ENCODE measurements around the gene BMERB1. TPM values are rescaled to one million over a fixed set of nuclear protein-coding genes. Genes with fewer than 3 reads are reported as not detected.

Gene BMERB1
- total RNA-seq, 4 donors from 2014 or later, result 7.0 to 47.9 (median 15.0) TPM

DNA sequence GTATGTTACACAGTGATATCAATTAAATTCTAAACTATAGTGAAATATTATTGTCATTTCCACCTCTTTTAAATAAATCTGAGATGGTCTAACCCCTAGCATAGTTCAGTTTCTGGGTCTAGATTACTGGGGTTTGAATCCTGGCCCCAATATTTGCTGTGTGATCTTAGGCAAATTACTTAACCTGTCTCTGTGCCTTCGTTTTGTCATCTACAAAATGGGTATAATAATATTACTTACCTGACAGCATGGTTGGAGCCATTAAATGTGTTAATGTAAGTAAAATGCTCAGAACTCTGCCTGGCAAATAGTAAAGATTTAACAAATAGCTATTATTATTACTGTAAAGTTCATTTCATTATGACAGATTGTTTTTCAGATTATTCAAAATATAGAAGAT is 52.3 kb downstream of the BMERB1 start:
- no peaks in the 10 kb centered on the region for H3K9me3 ChIP-seq
- H3K36me3 ChIP-seq, result no peaks in the 10 kb centered on the region
- H3K4me1 ChIP-seq, result peaks cover 0 to 10% (median 0%) of the 10 kb centered on the region in 4 donors
- H3K27ac ChIP-seq, result no peak overlapping the region
- H3K27me3 ChIP-seq, result no peaks in the 10 kb centered on the region
- DNase-seq, result no peak
- no peak overlapping the region for H3K4me3 ChIP-seq
- TF ChIP-seq, protein P1, sequence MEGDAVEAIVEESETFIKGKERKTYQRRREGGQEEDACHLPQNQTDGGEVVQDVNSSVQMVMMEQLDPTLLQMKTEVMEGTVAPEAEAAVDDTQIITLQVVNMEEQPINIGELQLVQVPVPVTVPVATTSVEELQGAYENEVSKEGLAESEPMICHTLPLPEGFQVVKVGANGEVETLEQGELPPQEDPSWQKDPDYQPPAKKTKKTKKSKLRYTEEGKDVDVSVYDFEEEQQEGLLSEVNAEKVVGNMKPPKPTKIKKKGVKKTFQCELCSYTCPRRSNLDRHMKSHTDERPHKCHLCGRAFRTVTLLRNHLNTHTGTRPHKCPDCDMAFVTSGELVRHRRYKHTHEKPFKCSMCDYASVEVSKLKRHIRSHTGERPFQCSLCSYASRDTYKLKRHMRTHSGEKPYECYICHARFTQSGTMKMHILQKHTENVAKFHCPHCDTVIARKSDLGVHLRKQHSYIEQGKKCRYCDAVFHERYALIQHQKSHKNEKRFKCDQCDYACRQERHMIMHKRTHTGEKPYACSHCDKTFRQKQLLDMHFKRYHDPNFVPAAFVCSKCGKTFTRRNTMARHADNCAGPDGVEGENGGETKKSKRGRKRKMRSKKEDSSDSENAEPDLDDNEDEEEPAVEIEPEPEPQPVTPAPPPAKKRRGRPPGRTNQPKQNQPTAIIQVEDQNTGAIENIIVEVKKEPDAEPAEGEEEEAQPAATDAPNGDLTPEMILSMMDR (IDR thresholded peaks at IDR 0.05), result no peak
- no peak for TF ChIP-seq POLR2A (IDR thresholded peaks at IDR 0.05)

- Histone ChIP-seq H3K27me3 (no peaks in the 10 kb centered on the region), H3K4me3 (no peak overlapping the region), H3K36me3 (no peaks in the 10 kb centered on the region), H3K9me3 (no peaks in the 10 kb centered on the region), H3K27ac (no peak overlapping the region), H3K4me1 (peaks cover 0 to 4% (median 0%) of the 10 kb centered on the region in 4 donors)
- DNase-seq, result peak in 1 of 3 donors; percentile 36
- TF ChIP-seq POLR2A (IDR thresholded peaks at IDR 0.05), result no peak
- TF ChIP-seq, protein P1 (IDR thresholded peaks at IDR 0.05), result no peak
Measured at GRCh38 chr16:15487336-15488284, 53.2 kb downstream of the BMERB1 start.

DNA sequence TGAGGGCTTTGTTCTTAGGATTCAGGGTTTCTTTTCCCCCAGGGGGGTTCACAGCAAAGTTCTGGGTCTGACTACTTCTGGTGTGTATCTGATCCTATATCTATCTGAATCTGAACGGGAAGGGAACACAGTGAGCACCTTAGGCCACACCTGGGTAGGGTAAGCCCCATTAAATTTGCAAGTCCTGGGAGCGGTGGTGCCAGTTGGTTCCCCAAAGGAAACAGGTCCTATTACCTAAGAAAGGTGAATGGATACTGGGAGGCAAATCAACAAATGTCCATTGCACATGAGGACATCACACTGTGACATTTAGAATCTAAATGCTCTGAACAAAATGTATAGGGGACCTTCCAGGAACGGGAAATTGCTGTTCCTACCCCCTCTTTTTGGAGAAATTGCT is 54.6 kb downstream of the BMERB1 start:
- peak overlapping the region in 3 of 4 donors; percentile 6 to 69 (median 59) for H3K27ac ChIP-seq
- H3K9me3 ChIP-seq, result no peaks in the 10 kb centered on the region
- peaks cover 0 to 13% (median 0%) of the 10 kb centered on the region in 4 donors for H3K4me1 ChIP-seq
- no peaks in the 10 kb centered on the region for H3K36me3 ChIP-seq
- H3K4me3 ChIP-seq, result no peak overlapping the region
- no peaks in the 10 kb centered on the region for H3K27me3 ChIP-seq
- TF ChIP-seq, protein P1 (IDR thresholded peaks at IDR 0.05), result no peak
- no peak for TF ChIP-seq POLR2A (IDR thresholded peaks at IDR 0.05)
- DNase-seq, result peak in 1 of 3 donors; percentile 6

DNA sequence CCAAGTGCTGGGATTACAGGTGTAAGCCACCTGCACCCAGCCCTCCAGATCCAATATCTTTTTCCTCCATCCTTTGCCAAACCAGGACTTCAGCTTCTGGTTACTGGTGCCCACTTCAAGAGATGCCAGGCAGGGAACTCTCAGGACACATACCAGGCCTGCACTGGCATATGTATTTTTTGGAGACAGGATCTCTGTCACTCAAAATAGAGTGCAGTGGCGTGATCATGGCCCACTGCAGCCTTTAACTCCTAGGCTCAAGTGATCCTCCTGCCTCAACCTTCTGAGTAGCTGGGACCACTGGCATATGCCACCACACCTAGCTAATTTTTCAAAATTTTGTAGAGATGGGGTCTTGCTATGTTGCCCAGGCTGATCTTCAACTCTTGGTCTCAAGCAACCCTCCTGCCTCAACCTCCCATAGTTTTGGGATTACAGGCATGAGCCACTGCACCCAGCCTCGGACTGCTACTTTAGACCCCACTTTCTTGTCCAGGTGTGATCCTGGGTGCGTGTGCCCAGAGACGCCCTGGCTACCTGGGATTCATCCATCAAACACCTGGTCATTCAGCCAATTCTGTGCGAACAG is 55.8 kb downstream of the BMERB1 start:
- Histone ChIP-seq H3K27me3 (no peaks in the 10 kb centered on the region), H3K4me3 (no peak overlapping the region), H3K27ac (peak overlapping the region; percentile 6 to 74 (median 41)), H3K36me3 (no peaks in the 10 kb centered on the region), H3K4me1 (peaks cover 0 to 13% (median 0%) of the 10 kb centered on the region in 4 donors), H3K9me3 (no peaks in the 10 kb centered on the region)
- peak in 1 of 3 donors; percentile 31 for DNase-seq
- TF ChIP-seq POLR2A (IDR thresholded peaks at IDR 0.05), result no peak

DNA sequence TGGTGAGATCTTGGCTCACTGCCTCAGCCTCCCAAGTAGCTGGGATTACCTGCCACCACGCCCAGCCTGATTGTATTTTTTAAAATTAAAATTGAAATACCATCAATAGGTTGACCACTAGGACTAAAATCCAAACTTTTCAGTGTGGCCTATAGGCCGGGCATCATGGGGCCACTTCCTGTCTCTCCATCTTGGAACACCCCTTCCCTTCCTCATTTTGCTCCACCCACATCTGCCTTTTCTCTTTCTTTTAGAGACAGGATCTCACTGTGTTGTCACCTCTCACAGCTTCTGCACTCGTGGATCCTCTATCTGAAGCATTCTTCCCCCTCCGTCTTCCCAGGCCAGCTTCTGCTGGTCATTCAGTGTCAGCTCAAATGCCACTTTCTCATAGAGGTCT is 57.0 kb downstream of the BMERB1 start:
- peak in 1 of 3 donors; percentile 15 for DNase-seq
- TF ChIP-seq POLR2A (IDR thresholded peaks at IDR 0.05), result no peak
- TF ChIP-seq, protein P1 (IDR thresholded peaks at IDR 0.05), result no peak
- Histone ChIP-seq H3K9me3 (no peaks in the 10 kb centered on the region), H3K27me3 (no peaks in the 10 kb centered on the region), H3K4me1 (peaks cover 0 to 13% (median 0%) of the 10 kb centered on the region in 4 donors), H3K4me3 (no peak overlapping the region), H3K27ac (no peak overlapping the region), H3K36me3 (no peaks in the 10 kb centered on the region)
